ENCODE measurements around the gene RNPS1. TPM values are rescaled to one million over a fixed set of nuclear protein-coding genes. Genes with fewer than 3 reads are reported as not detected.

The RNPS1 gene
- 182 and 220 TPM in 2 replicates for total RNA-seq
- 319 and 398 TPM in 2 replicates for polyA plus RNA-seq

GRCh38 chr16:2267913-2268666, at the start of gene RNPS1:
TSS of gene RNPS1 (minus strand) at chr16:2268126. CDS start at chr16:2264643, 3,483 bp downstream.
- peaks cover 4% of the 10 kb centered on the region for H3K36me3 ChIP-seq
- peak within 1 kb of the TSS; percentile 68 for H3K4me3 ChIP-seq
- peaks cover 14% of the 10 kb centered on the region for H3K4me1 ChIP-seq (ENCODE audit: low read depth)
- H3K9me3 ChIP-seq (ENCODE audit: low read depth) = no peaks in the 10 kb centered on the region
- TF ChIP-seq, protein P1, sequence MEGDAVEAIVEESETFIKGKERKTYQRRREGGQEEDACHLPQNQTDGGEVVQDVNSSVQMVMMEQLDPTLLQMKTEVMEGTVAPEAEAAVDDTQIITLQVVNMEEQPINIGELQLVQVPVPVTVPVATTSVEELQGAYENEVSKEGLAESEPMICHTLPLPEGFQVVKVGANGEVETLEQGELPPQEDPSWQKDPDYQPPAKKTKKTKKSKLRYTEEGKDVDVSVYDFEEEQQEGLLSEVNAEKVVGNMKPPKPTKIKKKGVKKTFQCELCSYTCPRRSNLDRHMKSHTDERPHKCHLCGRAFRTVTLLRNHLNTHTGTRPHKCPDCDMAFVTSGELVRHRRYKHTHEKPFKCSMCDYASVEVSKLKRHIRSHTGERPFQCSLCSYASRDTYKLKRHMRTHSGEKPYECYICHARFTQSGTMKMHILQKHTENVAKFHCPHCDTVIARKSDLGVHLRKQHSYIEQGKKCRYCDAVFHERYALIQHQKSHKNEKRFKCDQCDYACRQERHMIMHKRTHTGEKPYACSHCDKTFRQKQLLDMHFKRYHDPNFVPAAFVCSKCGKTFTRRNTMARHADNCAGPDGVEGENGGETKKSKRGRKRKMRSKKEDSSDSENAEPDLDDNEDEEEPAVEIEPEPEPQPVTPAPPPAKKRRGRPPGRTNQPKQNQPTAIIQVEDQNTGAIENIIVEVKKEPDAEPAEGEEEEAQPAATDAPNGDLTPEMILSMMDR (IDR thresholded peaks at IDR 0.05; ENCODE audit: low read depth, low read length) = no peak
- no peaks in the 10 kb centered on the region for H3K27me3 ChIP-seq
- peak within 1 kb of the TSS; percentile 94 for H3K27ac ChIP-seq
- DNase-seq (ENCODE audit: low read depth in 1 of 2, low spot score in 1 of 2) = peak; percentile 97

DNA sequence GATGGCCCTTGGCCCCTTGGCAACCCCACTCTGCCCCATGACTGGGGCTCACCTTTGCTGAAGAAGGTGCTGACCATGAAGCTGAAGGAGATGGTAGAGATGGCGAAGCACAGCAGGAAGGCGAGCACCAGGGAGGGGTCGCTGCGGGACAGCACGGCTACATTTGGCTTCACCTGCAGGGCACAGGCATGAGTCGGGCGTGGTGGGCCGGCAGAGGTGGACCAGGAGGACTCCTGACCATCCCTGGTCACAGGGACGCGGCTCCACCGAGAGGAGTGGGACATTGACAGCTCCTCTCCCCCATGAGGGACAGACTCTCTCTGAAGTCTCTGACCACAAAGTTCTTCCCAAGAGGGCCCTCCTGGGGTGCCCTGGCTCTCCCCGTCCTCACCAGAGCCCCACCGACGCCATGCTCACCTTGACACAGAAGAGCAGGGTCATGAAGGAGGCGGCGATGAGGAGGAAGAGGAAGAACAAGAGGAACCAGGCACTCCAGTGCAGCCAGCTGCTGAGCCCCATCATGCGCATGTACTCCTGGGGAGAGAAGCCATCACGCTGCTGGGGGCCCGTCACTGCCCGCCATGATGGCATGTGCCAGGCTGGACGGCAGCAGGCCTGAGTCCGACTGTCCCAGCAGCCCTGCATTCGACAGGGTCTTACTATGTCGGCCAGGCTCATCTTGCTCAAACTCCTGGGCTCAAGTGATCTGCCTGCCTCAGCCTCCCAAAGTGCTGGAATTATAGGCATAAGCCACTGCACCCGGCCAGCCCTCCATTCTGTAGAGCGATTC, 49.5 kb upstream of the RNPS1 start:
- no peaks in the 10 kb centered on the region for H3K36me3 ChIP-seq
- TF ChIP-seq, protein P1 (IDR thresholded peaks at IDR 0.05; ENCODE audit: low read depth, low read length) = no peak
- DNase-seq (ENCODE audit: low read depth in 1 of 2, low spot score in 1 of 2) = no peak

DNA sequence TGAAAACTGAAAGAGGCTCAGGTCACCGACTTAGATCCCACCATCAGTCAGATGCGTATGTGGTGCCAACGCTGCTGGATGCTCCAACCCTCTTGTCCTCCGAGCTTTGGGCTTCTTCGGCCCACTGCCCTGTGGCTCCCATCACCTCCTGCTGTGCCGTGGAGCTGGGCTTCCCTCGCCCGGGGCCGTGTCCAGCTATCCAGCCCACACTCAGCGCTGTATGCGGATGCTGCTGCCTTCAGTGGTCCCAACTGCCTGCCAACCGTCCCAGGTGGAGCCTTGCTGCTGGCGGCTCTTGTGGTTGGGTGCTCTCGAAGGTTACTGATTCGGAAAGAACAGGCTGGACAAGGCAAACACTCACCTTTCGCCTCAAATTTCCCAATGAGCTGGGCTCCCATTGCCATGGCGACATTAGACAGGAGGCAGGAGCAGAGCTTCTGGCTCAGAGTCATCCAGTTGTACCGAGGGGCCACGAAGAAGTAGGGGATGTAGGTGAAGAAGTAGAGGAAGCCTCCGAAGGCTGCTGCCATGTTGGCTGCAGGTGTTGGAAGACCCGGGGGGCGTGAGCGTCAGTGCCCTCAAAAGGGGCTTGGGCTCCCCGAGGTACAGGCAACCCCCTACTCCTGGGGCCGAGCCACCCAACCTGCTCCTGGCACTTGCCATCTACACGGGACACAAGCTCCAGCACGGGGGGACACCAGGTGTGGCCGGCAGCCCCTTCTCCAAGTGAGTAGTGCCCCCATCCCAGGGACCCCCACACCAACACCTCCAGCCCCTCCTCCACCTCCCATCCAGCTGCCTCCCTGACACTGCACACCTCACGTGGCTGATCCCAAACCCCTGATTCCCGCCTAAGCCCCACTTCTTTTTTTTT, 40.4 kb upstream of the RNPS1 start:
- Histone ChIP-seq H3K4me1 (ENCODE audit: low read depth) (no peaks in the 10 kb centered on the region), H3K27me3 (no peaks in the 10 kb centered on the region), H3K36me3 (no peaks in the 10 kb centered on the region), H3K4me3 (no peak overlapping the region), H3K9me3 (ENCODE audit: low read depth) (no peaks in the 10 kb centered on the region), H3K27ac (no peak overlapping the region)
- DNase-seq (ENCODE audit: low read depth in 1 of 2, low spot score in 1 of 2) = no peak
- TF ChIP-seq, protein P1 (IDR thresholded peaks at IDR 0.05; ENCODE audit: low read depth, low read length) = no peak

More for the DNA sequence above, 49.5 kb upstream of the RNPS1 start:
- no peaks in the 10 kb centered on the region for H3K4me1 ChIP-seq (ENCODE audit: low read depth)
- H3K9me3 ChIP-seq (ENCODE audit: low read depth) = no peaks in the 10 kb centered on the region
- no peaks in the 10 kb centered on the region for H3K27me3 ChIP-seq
- H3K27ac ChIP-seq = no peak overlapping the region
- no peak overlapping the region for H3K4me3 ChIP-seq

GRCh38 chr16:2299915-2300192, 31.9 kb upstream of the RNPS1 start:
- TF ChIP-seq, protein P1 (IDR thresholded peaks at IDR 0.05; ENCODE audit: low read depth, low read length) = no peak

GRCh38 chr16:2299121-2299914, 31.4 kb upstream of the RNPS1 start:
- no peaks in the 10 kb centered on the region for H3K36me3 ChIP-seq
- H3K27ac ChIP-seq = no peak overlapping the region
- H3K27me3 ChIP-seq = no peaks in the 10 kb centered on the region
- H3K4me3 ChIP-seq = no peak overlapping the region
- DNase-seq (ENCODE audit: low read depth in 1 of 2, low spot score in 1 of 2) = no peak
- no peaks in the 10 kb centered on the region for H3K4me1 ChIP-seq (ENCODE audit: low read depth)
- H3K9me3 ChIP-seq (ENCODE audit: low read depth) = no peaks in the 10 kb centered on the region
- TF ChIP-seq, protein P1 (IDR thresholded peaks at IDR 0.05; ENCODE audit: low read depth, low read length) = no peak

More at GRCh38 chr16:2299915-2300192, 31.9 kb upstream of the RNPS1 start:
- Histone ChIP-seq H3K27ac (no peak overlapping the region), H3K9me3 (ENCODE audit: low read depth) (no peaks in the 10 kb centered on the region), H3K4me1 (ENCODE audit: low read depth) (no peaks in the 10 kb centered on the region), H3K36me3 (no peaks in the 10 kb centered on the region), H3K27me3 (no peaks in the 10 kb centered on the region), H3K4me3 (no peak overlapping the region)
- DNase-seq (ENCODE audit: low read depth in 1 of 2, low spot score in 1 of 2) = no peak

All from cardiac muscle cell (in vitro differentiated cells and primary cell).